ENCODE data around the gene HMG20A.

The HMG20A gene

DNA sequence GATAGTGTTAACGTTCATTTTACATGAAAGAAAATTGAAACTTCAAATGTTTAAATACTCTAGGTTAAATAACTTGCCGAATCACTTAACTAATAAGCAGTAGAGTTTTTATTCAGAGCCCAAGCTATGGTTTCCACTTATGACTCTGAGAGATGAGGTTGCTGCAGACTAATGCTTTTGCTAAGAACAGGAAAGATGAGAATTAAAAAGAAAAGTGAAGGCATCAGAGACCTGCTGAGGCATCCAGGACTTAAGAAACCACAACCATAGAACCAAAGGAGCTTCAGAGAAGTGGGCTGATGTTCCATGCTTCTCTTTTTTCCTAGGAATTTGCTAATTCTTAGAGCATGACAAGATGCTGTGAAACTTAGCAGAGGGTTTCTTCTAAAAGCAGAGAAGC, 9.5 kb downstream of the HMG20A start:
- no peak for DNase-seq (ENCODE audit: low read depth)

DNA sequence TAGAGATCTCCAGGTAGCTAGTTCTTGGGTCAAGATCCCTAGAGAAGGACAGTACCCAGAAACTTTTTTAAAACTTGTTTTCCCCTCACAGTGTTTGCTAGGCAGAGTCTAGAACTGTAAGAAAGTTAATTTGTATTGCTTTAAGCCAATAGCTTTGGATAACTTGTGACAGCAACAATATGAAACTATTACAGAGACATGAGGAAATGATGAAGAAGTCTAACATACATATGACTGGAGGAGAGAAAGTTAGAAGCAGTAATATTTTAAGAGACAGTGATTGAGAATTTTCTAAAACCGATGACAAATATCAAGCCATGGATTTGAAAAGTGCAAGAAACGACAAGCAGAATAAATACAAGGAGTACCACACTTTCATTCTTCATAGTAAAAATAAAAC, 10.0 kb downstream of the HMG20A start:
- DNase-seq (ENCODE audit: low read depth), result no peak

DNA sequence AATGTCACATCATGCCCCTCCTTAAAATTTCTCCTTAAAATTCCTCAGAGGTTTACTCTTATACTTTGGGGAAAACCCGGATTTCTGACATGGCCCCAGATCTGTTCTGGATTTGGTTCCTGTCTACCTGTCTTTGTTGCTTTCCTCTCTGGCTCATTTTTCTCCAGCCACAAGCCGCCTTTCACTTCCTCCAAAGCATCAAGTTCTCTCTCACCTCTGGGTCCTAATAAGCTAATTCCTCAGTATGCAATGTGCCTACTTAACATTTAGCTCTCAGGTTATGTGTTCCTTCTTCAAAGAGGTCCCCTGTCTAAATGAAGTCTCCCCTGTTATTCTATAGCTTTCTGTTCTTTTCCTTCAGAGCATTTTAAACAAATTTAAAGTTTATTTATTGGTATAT, 16.1 kb downstream of the HMG20A start:
- DNase-seq (ENCODE audit: low read depth), result no peak

DNA sequence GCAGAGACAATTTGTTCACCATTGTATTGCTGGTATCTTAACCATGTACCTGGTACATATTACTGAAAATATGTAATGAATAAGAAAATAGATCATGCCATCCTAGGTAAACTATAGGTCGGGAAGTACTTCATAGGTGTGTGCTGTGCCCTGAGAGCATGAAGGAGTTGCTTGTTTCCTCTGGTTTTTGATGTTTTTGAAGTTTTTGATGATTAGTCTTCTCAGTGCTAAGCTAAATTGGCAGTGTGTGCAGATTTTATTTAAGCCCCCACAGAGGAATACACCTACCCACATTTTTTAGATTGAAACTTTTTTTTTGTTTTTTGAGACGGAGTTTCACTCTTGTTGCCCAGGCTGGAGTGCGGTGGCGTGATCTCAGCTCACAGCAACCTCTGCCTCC, 16.6 kb downstream of the HMG20A start:
- no peak for DNase-seq (ENCODE audit: low read depth)

DNA sequence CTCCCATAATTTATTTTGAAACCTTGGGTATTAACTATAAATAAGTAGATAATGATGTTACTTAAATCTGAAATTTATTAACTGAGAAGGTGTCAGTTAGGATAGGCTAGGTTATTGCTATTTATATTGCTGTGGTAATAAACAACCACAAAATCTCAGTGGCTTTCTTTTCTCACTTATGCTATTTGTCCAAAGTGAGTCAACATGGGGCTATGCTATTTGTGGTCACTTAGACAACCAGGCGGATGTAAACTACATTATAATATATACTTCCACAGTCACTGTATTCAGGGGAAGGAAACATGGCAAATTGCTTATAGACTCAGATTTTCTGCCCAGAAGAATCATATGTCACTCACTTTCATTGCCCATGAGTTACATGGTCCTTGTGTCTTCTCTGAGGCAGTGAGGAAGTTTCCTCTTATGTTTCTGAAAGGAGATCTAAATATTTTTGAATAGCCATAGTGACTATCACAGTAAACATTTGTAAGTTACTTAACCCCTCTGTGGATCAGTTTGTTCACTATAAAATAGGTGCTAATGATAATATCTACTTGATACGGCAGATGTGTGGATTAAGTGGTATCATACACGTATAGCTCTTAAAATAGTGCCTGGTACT, 19.8 kb downstream of the HMG20A start:
- no peak for DNase-seq (ENCODE audit: low read depth)

DNA sequence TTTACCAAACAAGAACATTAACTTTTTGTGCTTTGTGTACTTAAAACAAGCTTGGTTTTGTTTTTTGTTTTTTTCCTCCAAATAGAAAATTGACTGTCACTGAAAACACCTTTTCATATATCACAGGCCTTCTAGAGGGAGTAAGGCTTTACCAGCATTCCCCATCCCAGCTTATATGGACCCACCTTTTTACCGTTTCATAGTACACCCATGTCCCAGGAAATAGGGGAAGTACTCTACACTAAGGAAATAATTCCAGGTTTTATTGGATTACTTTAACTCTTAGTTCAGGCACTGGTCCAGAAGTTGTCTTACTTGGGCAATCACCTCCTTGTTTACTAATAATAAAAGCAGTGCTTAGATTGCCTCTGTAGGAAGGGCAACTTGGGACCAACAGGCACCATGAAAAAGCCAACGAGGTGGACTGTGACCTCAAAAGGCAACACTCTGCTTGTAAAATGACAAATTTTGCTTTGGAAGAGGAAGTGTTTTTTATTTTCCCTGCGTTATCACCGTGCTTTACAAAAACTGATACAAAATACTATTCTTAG, 26.2 kb downstream of the HMG20A start:
- no peak for DNase-seq (ENCODE audit: low read depth)

DNA sequence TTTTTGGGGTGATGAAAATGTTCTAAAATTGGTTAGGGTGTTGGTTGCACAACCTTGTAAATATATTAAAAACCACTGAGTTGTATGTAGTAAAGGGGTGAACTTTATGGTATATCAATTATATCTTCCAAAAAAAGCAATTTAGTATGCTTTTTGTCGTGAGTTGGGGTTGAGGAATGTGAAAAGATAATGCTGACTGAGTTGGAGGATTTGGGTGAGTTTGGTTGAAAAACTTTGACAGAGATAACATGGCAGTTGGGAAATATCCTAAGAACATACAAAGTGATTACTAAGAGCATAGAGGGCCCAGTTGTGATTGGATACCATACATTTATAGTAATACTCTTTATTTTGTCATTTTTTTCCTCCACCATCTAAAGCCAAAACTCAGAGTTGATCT, 33.6 kb downstream of the HMG20A start:
- DNase-seq (ENCODE audit: low read depth), result no peak

DNA sequence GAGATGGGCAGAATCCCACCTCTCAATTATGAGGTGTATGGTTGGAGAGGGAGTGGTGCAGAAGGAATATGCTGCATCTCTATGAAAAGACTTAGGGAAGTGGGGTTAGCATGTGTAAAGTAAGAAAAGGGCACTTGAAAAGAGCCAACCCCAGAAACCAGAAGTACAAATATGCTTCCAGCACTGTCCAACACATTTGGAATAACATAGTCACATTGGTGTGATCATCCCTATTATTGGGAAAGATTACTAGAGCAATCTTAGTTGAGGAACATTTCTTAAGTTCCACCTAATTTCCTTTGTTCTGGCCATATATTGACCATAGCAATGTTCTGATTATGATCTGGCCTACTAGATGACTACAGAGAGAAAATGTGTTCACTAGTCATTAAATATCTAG, 34.3 kb downstream of the HMG20A start:
- DNase-seq (ENCODE audit: low read depth), result no peak

DNA sequence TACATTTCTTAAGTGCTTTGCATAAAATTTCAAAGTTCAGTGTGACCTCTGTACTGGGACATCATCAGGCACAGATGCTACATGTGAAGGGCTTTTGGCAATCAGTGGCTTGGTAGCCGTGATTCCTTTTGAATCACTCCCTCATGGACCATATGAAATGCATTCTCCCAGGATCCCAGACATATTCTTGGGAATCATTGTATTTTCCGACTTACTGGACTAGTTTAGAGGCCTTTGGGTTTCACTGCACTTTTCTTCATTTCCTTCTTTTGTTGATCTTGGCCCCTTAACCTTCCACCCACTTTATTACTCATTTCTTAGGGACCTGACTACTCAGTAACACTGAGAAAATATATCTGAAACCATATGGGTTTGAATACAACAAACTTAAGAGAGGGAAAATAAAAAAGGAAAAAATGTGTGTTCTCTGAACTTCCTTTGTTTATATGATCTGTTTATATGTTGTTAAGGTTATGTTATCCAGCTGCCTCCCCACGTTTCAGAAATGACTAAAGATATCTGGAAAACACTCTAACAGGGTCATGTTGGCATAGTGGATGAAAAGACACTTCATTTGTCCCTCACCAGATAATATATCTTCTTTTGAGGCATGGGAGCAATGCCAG, 35.1 kb downstream of the HMG20A start:
- DNase-seq (ENCODE audit: low read depth), result no peak

DNA sequence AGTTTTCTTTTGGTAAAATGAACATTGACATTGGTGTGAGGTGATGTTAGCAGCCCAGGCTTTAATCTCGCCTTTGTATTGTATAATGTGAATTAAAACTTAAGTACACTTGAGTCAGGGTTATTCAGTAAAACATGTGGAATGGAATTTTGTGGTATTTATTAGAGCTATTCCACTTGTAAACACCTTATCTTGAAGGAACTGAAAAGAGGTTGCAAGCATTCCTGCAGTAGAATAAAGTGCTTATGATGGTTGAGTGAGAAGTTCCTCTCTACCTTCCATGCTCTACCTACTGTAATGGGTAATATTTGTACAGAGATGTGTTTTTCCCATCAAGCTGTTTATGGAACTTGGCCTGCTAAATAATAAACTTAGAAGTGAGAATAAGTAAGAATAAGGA, 36.1 kb downstream of the HMG20A start:
- DNase-seq (ENCODE audit: low read depth), result no peak

DNA sequence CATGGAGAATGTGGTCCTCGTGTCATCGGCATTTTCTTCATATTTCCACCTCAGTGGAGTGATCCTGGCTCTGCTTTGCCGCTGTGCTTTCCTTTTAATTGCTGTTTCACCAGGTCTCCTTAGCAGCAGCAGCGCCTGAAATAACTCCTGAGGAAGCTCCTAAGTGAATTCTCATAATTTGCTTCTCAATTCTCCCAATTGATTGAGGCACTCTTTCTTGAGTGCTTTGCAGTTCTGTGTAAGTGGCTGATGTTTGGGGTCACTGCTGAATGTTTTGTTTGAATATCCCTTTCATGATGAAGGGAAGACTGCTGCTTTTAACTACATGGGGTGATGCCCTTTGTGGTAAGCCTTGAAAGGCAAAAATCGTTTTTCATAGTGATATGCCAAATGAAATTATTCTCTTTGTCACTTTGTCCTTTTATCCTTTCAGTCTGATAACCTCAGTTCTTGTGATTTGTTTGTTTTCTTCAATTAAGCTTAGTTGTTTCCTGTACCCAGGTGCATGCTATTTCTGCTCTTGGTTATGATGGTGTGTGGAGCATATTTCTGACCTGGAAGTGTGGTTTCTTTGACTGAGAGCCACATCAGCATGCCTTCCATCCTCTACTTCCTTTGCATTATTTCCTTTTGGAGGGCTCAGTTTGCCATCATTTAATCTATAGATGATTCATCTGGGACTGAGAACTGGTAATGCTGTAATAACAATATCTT, 36.7 kb downstream of the HMG20A start:
- no peak for DNase-seq (ENCODE audit: low read depth)

DNA sequence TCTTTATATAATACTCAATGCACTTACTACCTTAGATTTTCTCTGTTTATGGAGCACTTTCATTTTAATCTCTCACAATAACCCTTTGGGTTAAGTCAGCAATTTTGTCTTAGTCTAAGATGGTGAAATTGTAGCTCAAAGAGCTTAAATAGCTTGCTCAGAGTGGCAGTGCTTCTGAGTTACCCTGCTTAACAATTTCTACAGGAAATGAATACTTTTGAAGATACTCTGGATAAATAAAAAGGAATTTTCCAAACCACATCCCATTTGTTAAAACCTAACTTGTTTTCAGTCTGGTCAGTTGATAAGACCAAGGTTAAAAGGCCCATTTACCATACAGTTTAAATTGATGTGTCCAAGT, 37.2 kb downstream of the HMG20A start:
- DNase-seq (ENCODE audit: low read depth), result no peak

DNA sequence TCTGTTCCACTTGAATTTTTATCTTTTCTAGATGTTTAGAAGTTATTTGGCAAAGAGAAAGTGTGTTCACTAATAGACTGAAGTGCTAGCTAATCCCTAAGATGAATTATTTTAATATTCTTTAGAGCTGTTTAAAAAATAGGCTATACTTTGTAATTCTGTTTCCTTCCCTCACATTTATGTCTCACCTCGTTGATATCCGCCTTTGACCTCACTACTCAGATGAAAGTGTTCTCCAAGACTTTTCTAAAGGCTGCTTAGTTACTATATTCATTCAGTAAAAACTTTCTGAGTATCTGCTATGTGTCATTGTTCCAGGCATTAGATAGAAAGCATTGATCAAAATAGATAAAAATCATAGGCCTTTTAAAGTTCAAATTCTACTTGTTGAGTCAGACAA, 38.3 kb downstream of the HMG20A start:
- DNase-seq (ENCODE audit: low read depth), result no peak

DNA sequence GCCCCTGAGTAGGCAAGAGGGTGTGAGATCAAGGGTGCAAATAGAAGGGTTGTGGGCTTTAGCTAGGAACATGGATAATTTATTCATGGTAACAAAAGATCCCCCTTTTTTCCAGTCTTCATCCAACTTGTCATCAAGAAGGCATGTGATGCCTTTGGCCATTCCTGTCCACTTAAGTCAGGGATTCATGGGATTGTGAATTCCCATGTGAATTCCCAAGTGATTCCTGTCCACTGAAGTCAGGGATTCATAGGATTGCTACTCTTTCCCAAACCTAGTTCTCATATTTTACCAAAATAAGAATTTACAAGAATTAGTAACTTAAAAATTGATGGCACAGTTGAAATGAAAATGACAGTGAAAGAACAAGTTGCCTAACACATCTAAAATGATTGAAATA, 40.8 kb downstream of the HMG20A start:
- DNase-seq (ENCODE audit: low read depth), result no peak

DNA sequence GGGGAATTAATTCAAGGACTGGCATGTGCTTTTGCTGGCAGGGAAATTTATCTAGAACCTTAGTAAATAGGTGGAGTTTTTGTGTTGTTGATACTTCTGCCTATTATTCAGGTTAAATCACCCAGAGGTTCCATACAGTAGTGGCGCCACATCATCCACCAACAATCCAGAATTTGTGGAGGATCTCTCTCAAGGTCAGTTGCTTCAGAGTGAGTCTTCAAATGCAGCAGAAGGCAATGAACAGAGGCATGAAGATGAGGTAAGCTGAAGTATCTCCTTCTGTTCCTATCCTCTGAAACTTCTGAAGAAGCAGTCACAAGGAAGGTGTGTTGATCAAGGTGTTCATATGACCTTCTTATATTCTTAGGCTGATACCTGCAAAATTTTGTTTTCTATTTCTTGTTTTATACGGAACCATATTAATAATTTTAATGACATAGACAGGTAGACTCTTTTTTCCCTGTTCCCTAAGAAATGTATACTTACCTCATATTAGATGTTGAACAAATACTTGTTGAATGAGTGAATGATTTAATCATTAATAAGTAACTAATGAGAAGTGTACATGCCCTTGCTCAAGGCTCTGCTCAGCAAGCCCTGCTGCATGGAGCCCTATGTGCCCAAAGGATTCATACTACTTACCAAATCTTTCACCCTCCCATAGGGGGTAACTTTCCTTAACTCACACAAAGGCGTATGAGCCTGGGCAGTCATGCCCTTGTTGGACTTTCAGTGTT, 43.6 kb downstream of the HMG20A start:
- no peak for DNase-seq (ENCODE audit: low read depth)

DNA sequence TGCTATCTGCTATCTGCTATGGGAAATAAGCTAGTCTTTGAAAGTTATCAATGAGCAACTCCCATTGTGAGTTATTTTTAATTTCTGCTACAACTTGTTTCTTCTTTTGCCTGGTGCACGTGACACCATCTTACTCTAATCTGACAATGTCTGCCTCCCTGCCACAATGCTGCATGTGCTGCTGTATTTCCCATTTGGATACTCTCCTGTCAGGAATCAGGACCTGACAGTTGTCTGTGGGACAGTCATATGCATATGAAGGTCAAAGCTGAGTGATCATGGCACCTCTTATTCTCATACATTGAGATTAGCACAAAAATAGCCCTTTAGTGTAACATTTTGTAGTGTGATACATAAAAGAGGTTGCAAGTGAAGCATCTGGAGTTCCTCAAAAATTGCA, 45.8 kb downstream of the HMG20A start:
- DNase-seq (ENCODE audit: low read depth), result no peak

DNA sequence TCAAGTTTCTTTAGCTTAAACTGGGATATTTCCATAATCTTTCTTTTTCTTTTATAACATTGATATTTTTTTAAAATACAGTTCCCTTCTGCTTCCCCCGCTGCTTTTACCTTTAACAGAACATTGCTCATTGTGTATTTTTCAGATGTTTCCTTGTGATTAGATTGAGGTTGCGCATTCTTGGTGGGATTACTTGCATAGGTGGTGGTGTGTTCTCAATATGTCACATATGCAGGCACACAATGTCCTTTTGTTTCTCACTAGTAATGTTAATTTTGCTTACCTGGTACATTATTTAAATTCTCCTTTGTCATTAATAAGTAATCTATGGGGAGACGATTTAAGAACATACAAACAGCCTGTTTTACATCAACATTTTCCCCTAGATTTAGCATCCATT, 48.2 kb downstream of the HMG20A start:
- DNase-seq (ENCODE audit: low read depth), result no peak

DNA sequence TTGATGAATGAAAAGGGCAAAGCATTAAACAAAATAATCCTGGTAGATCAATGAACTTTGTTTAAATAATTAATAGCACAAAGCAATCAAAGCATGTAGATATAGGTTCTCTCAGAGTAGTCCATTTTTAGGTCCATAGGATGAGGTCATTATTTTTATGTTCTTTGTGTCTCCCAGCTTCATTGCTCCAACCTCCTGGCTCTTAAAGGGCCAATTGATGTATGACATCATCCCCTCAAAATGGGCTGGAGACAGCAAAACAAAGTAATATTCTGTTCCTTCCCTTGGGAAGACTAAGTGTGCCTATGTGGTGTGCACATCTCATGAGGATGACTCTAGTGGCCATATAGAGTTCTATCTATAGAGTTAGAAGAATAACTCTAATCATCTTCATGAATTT, 49.5 kb downstream of the HMG20A start:
- no peak for DNase-seq (ENCODE audit: low read depth)

DNA sequence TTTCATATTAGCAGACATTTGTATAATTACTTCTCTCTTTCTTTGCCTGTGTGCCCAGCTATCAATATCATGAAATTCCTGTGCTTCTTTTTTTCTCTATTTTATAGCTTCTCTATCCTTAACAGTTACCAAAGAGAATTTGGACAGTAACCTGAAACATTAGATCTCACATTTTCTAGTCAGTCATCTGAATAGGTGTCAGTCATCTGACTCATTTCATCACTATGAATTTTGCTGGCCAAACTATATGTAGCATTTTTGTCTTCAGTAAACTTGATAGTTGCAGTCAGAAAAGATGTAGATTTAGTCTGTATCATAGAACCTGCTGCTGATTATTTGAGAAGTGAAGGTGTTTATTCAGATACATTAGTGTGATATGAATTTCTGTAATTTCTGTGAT, 52.6 kb downstream of the HMG20A start:
- no peak for DNase-seq (ENCODE audit: low read depth)

DNA sequence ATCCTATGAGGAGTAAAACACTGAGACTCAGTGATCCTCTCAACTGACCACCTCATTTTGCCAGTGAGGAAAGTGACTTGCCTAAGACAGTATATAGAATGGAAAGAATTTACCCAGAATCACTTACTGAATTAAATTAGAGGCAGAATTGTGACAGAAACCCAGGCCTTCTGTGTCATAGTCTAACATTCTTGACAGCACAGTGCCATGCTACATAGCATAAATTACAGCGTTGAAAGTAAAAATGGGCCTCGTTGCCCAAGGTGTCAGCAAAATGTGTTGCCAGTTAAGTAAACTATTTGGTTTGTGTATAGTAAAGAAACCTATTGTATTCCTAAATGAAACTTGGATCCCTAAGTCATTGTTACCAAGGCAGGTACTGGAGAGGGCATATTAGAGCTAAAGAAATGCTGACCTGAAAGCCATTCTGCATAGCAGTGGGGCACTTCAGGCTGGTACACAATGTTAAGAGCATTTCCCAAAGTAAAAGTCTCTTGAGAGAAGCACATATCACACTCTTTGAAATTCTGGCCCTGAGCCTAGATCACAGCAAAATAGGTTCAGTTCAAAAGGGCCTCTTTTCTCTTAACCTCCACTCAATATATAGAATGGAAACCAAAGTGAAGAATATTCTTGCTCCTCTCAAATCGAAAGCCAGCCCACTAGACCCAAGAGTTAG, 53.8 kb downstream of the HMG20A start:
- no peak for DNase-seq (ENCODE audit: low read depth)

DNA sequence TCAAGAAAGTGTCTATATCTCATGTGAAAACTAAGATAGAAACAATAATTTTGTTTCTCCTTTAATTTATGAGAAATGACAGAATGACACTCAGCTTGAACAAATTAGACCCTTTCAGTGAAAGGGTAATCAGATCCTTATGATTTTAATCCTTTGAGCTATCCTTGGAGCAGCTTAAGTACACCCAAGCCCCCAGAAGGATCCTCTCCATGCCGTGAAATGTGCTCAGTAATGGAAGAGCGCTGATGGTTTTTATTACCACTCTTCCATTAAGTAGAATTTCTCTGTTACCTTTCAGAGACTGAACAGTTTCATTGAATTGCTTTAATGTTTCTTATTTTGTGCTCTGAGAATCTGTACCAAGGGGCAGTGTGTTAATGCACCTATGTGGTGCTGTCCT, 54.3 kb downstream of the HMG20A start:
- no peak for DNase-seq (ENCODE audit: low read depth)

DNA sequence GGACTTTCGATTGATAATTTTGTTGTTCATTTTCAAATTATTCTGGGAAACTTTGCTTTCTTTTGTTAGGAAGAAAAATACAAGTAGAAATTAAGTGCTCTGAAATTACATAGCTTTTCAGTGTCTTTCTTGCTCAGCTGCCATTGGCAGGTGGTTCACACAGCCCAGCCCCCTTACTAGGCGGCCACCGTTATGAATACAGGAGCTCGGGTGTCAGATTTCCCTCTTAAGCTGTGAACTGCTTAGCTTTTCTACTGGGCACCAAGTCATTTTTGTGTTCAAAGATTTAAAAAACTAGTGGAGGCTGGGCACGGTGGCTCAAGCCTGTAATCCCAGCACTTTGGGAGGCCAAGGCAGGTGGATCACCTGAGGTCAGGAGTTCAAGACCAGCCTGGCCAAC, 55.2 kb downstream of the HMG20A start:
- DNase-seq (ENCODE audit: low read depth), result no peak

Data from stimulated activated CD8-positive, alpha-beta memory T cell treated with anti-CD3 and anti-CD28 coated beads, Interleukin-4, amount 100 ng/mL, for 24 hours (primary cell).